Measurements from ENCODE around the gene POLRMT.
A peak's percentile ranks its signal among the peaks of the same experiment; 100 is the strongest.
"Not testable (repeated sequence)": the region's sequence is repeated elsewhere in the genome, so short reads cannot be mapped to it uniquely, and the experiment has no call there.

POLRMT gene

GRCh38 chr19:628168-628567 lies 5.2 kb downstream of the POLRMT start:
- peak; percentile 28 for TF ChIP-seq CTCF (conservative IDR thresholded peaks at IDR 0.05; ENCODE audit: low read length)
- DNase-seq (ENCODE audit: low read depth), result no peak
- H3K4me3 ChIP-seq (ENCODE audit: low read length), result no peak overlapping the region

GRCh38 chr19:626566-626965 lies 6.8 kb downstream of the POLRMT start:
- H3K4me3 ChIP-seq (ENCODE audit: low read length); DNase-seq (ENCODE audit: low read depth): not testable (repeated sequence)

GRCh38 chr19:625257-625656 lies 8.1 kb downstream of the POLRMT start:
- no peak for TF ChIP-seq CTCF (conservative IDR thresholded peaks at IDR 0.05; ENCODE audit: low read length)
- DNase-seq (ENCODE audit: low read depth), result no peak
- H3K4me3 ChIP-seq (ENCODE audit: low read length), result no peak overlapping the region

- H3K4me3 ChIP-seq (ENCODE audit: low read length), result no peak overlapping the region
- DNase-seq (ENCODE audit: low read depth), result no peak
- no peak for TF ChIP-seq CTCF (conservative IDR thresholded peaks at IDR 0.05; ENCODE audit: low read length)
Measured at GRCh38 chr19:624433-625109, 8.8 kb downstream of the POLRMT start.

GRCh38 chr19:623974-624373 lies 9.4 kb downstream of the POLRMT start:
- TF ChIP-seq CTCF (conservative IDR thresholded peaks at IDR 0.05; ENCODE audit: low read length), result no peak
- DNase-seq (ENCODE audit: low read depth), result peak; percentile 41

GRCh38 chr19:623175-623916 lies 10.0 kb downstream of the POLRMT start:
- TF ChIP-seq CTCF (conservative IDR thresholded peaks at IDR 0.05; ENCODE audit: low read length), result no peak
- no peak for DNase-seq (ENCODE audit: low read depth)
- no peak overlapping the region for H3K4me3 ChIP-seq (ENCODE audit: low read length)

More at GRCh38 chr19:623974-624373, 9.4 kb downstream of the POLRMT start:
- no peak overlapping the region for H3K4me3 ChIP-seq (ENCODE audit: low read length)

GRCh38 chr19:622666-623065 lies 10.7 kb downstream of the POLRMT start:
- no peak for TF ChIP-seq CTCF (conservative IDR thresholded peaks at IDR 0.05; ENCODE audit: low read length)
- no peak for DNase-seq (ENCODE audit: low read depth)

More at GRCh38 chr19:622666-623065, 10.7 kb downstream of the POLRMT start:
- no peak overlapping the region for H3K4me3 ChIP-seq (ENCODE audit: low read length)

Data from AG10803 (cell line).